ENCODE data around the gene TCP11L2. TPM values are rescaled to one million over a fixed set of nuclear protein-coding genes. Genes with fewer than 3 reads are reported as not detected.

Gene TCP11L2
- total RNA-seq, 1 experiment from 2014 or later = 6.1 TPM

GRCh38 chr12:106300761-106301160 lies 1.8 kb upstream of the TCP11L2 start:
- Histone ChIP-seq H3K79me2 (ENCODE audit: insufficient read depth, low read length) (no peaks in the 10 kb centered on the region), H3K27me3 (ENCODE audit: insufficient read depth, low read length) (no peaks in the 10 kb centered on the region), H3K9ac (ENCODE audit: extremely low read depth, insufficient read length, low read length) (no peak overlapping the region), H3K79me1 (ENCODE audit: insufficient read depth, low read depth, low read length, poor library complexity, severe bottlenecking) (no peaks in the 10 kb centered on the region), H3K56ac (ENCODE audit: insufficient read length, low read depth, low read length) (no peak overlapping the region), H2BK120ac (ENCODE audit: low read depth, low read length, poor library complexity, severe bottlenecking) (no peak overlapping the region), H2BK20ac (ENCODE audit: low read depth, low read length, poor library complexity, severe bottlenecking) (no peak overlapping the region), H4K91ac (ENCODE audit: insufficient read length, low read depth, low read length) (no peak overlapping the region), H3K23me2 (ENCODE audit: insufficient read length, low read depth, low read length, poor library complexity, severe bottlenecking) (peaks cover 10% of the 10 kb centered on the region), H3K9me3 (ENCODE audit: control insufficient read depth, low read depth, low read length) (no peaks in the 10 kb centered on the region), H3K4me1 (ENCODE audit: insufficient read depth, low read length) (peaks cover 2% of the 10 kb centered on the region), H3T11ph (ENCODE audit: low read length) (no peak overlapping the region), H2BK12ac (ENCODE audit: insufficient read length, low read depth, low read length) (no peak overlapping the region), H3K23ac (ENCODE audit: insufficient read length, low read depth, low read length) (no peak overlapping the region), H3K14ac (ENCODE audit: insufficient read depth, low read length) (no peak overlapping the region), H2AFZ (ENCODE audit: low read length) (no peak overlapping the region), H3K18ac (ENCODE audit: insufficient read length, low read depth, low read length) (no peak overlapping the region), H3K27ac (ENCODE audit: insufficient read length, low read depth, low read length) (no peak overlapping the region), H3K4ac (ENCODE audit: low read depth, low read length) (no peak overlapping the region), H2BK15ac (ENCODE audit: low read depth, low read length) (no peak overlapping the region), H2BK5ac (ENCODE audit: insufficient read length, low read length) (no peak overlapping the region), H4K8ac (replicated peaks; ENCODE audit: insufficient read length, low read depth, low read length) (no peak overlapping the region), H3K4me2 (ENCODE audit: insufficient read depth, insufficient read length, low read length) (no peak overlapping the region), H2AK5ac (ENCODE audit: insufficient read length, low read length) (no peak overlapping the region), H4K5ac (ENCODE audit: insufficient read length, low read depth, low read length) (no peak overlapping the region), H4K20me1 (ENCODE audit: control insufficient read depth, insufficient read depth, insufficient read length) (no peaks in the 10 kb centered on the region)
- TF ChIP-seq CTCF (conservative IDR thresholded peaks at IDR 0.05) = no peak
- no peaks in the 10 kb centered on the region for H3K36me3 Mint-ChIP-seq (ENCODE audit: insufficient read depth in 1 of 3, low read depth in 3 of 3)
- DNase-seq = no peak
- H3K9me3 Mint-ChIP-seq = no peaks in the 10 kb centered on the region
- H3K4me1 Mint-ChIP-seq = peaks cover 28 to 32% of the 10 kb centered on the region in 2 experiments
- H3K27ac Mint-ChIP-seq = peak overlapping the region in 1 of 3 experiments; percentile 12; a peak in 1 of 7 replicates
- H3K4me3 Mint-ChIP-seq = peak overlapping the region in 1 of 2 experiments; percentile 24; a peak in 2 of 5 replicates
- no peaks in the 10 kb centered on the region for H3K27me3 Mint-ChIP-seq (ENCODE audit: low read depth)
- WGBS (ENCODE audit: extremely low coverage, insufficient read length, low lambda C conversion rate) = no CpG with 5 or more reads among the region's 1 CpG
